Subcutaneous adipose tissue (tissue), 4 donors: Measurements from ENCODE around the gene CCDC87. TPM values are rescaled to one million over a fixed set of nuclear protein-coding genes. Genes with fewer than 3 reads are reported as not detected.

Experiments used
- total RNA-seq, 4 donors: library from RNA; depleted of rRNA; stranded (reverse); fragments of >200 nt; gene quantifications; one replicate each; pipeline ENCODE4 v1.1.0, GENCODE V29; 2016
- TF ChIP-seq, protein P1 (sequence below): fragments of 450-650 bp; IDR thresholded peaks from one replicate; pipeline ENCODE4 v1.5.1; 2016; ENCODE audit warnings: low read depth, mild to moderate bottlenecking, control low read depth, antibody characterized with exemption, moderate library complexity

CCDC87 gene
- total RNA-seq, 4 donors from 2014 or later, result 0.17 TPM; not detected in 3

DNA sequence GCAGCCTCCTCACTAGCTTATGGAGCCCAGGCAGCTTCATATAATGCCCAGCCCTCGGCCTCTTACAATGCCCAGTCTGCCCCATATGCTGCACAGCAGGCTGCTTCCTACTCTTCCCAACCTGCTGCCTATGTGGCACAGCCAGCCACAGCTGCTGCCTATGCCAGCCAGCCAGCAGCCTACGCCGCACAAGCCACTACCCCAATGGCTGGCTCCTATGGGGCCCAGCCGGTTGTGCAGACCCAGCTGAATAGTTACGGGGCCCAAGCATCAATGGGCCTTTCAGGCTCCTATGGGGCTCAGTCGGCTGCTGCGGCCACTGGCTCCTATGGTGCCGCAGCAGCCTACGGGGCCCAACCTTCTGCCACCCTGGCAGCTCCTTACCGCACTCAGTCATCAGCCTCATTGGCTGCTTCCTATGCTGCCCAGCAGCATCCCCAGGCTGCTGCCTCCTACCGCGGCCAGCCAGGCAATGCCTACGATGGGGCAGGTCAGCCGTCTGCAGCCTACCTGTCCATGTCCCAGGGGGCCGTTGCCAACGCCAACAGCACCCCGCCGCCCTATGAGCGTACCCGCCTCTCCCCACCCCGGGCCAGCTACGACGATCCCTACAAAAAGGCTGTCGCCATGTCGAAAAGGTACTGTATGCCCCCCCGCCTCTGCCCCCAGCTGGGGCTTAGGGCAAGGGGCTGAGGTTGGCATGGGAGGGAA is 32.3 kb upstream of the CCDC87 start:
- TF ChIP-seq, protein P1, sequence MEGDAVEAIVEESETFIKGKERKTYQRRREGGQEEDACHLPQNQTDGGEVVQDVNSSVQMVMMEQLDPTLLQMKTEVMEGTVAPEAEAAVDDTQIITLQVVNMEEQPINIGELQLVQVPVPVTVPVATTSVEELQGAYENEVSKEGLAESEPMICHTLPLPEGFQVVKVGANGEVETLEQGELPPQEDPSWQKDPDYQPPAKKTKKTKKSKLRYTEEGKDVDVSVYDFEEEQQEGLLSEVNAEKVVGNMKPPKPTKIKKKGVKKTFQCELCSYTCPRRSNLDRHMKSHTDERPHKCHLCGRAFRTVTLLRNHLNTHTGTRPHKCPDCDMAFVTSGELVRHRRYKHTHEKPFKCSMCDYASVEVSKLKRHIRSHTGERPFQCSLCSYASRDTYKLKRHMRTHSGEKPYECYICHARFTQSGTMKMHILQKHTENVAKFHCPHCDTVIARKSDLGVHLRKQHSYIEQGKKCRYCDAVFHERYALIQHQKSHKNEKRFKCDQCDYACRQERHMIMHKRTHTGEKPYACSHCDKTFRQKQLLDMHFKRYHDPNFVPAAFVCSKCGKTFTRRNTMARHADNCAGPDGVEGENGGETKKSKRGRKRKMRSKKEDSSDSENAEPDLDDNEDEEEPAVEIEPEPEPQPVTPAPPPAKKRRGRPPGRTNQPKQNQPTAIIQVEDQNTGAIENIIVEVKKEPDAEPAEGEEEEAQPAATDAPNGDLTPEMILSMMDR, result no peak

DNA sequence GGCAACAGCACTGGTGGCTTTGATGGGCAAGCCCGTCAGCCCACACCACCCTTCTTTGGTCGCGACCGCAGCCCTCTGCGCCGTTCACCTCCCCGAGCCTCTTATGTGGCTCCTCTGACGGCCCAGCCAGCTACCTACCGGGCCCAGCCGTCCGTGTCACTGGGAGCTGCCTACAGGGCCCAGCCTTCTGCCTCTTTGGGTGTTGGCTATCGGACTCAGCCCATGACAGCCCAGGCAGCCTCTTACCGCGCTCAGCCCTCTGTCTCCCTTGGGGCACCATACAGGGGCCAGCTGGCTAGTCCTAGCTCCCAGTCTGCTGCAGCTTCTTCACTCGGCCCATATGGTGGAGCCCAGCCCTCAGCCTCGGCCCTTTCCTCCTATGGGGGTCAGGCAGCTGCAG is 31.6 kb upstream of the CCDC87 start:
- TF ChIP-seq, protein P1, result no peak

DNA sequence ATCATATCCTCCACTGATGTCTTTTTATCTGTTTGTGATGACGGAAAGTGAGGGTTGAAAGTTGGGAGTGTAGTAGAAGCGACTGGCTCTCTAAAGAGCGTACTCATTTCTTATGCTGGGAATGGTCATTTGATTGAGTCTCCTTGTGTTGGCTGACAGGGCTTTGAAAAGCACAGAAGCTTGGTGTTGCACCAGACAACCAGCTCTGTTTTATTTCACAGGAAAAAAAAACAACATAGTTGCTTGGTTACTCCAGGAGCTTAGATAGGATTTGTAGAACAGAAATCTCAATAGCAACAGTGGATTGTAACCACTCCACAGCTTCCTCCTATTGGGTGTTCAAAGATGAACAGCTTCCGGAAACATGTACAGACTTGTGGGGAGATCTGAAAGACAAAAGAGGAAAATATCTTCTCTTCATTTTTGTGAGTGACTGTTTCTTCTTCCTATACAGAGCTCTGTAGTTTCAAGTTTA is 26.3 kb upstream of the CCDC87 start:
- TF ChIP-seq, protein P1, result no peak

DNA sequence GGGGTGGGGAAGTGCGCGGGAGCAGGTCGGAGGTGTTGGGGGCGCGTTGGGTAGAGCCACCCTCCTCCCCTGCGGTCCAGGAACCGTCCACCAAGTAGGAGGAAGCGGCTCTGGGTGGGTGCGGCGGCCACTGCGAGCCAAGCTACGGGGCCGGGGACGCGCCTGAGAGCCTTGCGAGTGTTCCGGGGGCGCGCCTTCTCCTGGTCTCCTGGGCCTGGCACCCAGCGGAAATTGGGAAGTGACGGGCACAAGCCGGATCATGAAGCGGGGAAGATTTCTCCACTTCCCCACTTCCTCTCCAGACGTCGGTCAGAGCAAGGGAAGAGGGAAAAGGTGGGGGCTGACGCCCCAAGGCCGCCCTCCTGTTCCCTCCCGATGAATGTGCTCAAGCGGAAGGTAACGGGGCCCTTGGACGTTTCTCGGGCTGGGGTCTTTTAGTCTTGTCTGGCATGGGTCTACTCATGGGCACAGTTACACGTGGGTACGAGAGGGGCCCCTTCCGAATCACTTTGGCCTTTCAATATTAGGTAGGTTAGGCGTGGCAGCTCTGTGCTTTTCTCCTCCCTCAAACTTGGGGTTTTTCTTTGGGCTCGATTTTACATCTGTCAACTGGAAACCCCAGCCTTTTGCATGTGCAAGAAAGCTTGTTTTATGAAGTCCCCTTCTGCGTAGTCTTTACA is 24.4 kb upstream of the CCDC87 start:
- TF ChIP-seq, protein P1, result no peak

DNA sequence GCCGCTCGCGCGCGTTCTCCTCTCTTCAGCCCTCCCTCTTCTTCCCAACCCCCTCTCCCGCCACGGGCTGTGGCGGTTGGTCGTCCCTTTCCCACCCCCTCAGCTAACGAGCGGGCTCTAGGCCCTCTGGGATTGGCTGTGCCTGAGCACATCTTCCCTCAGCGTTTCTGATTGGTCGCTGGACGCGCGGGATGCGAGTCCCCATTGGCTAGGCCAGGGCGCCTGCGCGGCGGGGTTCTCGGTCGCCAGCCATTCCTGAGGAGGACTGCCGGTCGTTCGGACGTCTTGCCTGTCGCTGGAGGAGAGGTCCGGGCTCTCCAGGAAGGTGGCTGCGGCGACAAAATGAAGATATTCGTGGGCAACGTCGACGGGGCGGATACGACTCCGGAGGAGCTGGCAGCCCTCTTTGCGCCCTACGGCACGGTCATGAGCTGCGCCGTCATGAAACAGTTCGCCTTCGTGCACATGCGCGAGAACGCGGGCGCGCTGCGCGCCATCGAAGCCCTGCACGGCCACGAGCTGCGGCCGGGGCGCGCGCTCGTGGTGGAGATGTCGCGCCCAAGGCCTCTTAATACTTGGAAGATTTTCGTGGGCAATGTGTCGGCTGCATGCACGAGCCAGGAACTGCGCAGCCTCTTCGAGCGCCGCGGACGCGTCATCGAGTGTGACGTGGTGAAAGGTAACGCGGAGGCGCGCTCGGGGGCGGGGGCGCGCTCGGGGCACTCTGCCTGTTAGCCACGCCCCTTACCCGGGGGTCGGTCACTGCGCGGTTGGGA is 23.7 kb upstream of the CCDC87 start, which contains the start of gene RBM14:
Gene RBM14 (plus strand): TSS at position 252 of the 776 bp plus-strand sequence. CDS start 91 bp downstream, at position 343.
- TF ChIP-seq, protein P1, result no peak

DNA sequence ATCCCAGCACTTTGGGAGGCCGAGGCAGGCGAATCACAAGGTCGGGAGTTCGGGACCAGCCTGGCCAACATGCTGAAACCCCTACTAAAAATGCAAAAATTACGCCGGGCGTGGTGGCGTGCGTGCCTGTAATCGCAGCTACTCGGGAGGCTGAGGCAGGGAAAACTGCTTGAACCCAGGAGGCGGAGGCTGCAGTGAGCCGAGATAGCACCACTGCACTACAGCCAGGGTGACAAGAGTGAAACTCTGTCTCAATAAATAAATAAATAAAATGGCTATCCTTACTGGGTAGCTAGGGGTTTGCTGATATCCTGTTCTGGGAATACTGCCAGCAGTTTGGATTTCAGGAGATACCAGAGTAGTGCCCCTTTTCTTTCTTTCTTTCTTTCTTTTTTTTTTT is 21.2 kb upstream of the CCDC87 start:
- TF ChIP-seq, protein P1, result no peak

DNA sequence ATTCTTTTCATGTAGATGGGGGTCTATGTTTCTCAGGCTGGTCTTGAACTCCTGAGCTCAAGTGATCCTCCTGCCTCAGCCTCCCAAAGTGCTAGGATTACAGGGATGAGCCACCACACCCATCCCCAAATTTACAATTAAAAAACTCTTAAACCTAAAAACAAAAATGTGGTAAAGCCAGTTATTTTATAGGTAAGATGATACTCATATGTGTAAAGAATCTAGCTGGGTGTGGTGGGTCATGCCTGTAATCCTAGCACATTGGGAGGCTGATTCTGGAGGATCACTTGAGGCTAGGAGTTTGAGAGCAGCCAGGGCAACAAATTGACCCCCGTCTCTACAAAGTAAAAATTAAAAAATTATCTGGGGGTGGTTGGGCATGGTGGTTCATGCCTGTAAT is 19.6 kb upstream of the CCDC87 start:
- TF ChIP-seq, protein P1, result no peak
